AML-193 (cell line): Measurements from ENCODE around the gene ZDHHC17.
A peak's percentile ranks its signal among the peaks of the same experiment; 100 is the strongest.
"Not testable (repeated sequence)": the region's sequence is repeated elsewhere in the genome, so short reads cannot be mapped to it uniquely, and the experiment has no call there.

ENCODE experiments used
- DNase-seq, 2 experiments: peaks; one replicate each; lab custom pipeline; 2025; lab: John Stamatoyannopoulos, UW

The ZDHHC17 gene

DNA sequence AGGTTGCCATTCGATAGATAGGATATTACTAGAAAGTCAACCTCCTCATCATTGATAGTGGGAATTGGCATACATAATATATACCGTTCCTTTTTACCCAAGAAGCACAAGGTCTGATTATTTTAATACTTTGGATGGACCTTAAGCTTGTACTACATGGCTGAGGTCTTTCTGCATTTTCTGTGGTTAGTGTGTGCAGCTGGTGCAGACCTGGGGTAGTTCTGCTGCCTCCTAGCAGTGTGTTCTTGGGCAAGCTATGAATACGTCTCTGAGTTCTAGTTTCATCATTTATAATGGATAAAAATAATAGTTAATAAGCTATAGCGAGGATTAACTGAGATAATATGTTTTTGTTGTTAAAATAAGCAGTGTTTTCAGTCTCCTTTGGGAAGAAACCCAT lies 2.2 kb downstream of the ZDHHC17 start:
- DNase-seq: peak in 1 of 2 experiments; percentile 9

DNA sequence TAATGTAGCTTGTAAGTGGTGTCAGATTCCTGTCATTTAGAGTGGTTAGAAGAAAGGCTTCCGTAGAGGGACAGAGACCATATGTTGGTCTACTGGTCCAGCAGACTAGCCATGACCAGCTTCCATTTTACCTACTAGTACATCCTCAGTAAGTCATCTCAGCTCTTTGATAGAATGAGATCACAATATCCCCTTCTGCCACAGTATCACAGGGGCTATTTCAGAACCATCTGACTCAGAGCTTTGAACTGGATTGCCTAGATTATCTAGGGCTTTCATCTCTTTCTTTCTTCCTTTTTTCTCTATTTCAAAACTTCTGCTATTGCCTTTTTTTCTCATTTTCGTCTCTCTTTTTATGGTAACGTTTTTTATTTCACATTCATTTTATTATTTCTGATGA lies 4.7 kb downstream of the ZDHHC17 start:
- peak; percentile 20 to 22 for DNase-seq

DNA sequence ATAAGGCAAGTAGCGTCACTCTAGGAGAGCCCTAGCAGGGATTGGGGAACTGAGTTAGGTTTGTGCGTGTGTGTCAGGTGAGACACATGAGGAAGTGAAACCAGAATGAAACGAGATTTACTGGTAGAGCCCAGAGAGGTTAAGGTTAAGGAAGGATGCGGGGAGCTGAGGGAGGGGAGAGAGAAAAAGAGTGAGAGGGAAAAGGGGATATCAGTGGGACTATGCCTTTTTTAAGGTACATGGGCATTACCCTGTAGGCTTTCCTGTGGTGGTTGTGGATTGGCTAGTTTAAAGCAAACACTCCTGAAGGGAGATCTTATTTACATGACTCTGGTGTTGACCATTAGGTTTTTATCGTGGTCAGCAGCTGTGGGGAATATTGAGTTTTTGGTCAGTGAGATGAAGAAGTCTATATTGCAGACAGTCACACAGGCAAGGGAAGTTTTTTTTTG lies 13.9 kb downstream of the ZDHHC17 start:
- DNase-seq: no peak

DNA sequence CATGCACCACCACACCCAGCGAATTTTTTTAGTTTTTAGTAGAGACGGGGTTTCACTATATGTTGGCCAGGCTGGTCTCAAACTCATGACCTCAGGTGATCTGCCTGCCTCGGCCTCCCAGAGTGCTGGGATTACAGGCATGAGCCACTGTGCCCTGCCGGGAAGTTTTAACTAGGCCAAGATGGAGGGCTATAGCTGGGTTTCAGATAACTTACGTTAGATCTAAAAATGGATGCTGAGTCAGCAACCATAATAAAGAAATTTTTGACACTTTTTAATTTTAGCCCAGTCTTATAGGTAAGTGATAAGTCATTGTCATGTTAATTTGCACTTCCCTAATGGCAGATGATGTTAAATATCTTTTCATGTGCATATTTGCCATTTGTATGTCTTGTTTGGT lies 14.4 kb downstream of the ZDHHC17 start:
- no peak for DNase-seq

GRCh38 chr12:76779310-76779709 lies 15.4 kb downstream of the ZDHHC17 start:
- not testable (repeated sequence) for DNase-seq

DNA sequence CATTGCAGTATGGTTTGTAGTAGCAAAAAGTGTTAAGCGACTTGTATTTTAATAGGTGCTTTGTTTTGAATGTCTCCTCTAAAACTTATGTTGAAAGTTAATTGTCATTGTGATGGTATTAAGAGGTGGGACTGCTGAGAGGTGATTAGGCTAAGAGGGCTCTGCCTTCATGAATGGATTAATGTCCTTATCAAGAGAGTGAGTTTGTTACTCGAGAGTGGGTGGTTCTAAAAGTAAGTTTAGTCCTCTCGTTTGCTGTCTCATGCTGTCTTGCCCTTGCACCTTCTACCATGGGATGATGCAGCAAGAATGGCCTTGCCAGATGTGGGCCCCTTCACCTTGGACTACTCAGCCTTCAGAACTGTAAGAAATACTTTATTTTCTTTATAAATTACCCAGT lies 17.4 kb downstream of the ZDHHC17 start:
- DNase-seq: no peak

DNA sequence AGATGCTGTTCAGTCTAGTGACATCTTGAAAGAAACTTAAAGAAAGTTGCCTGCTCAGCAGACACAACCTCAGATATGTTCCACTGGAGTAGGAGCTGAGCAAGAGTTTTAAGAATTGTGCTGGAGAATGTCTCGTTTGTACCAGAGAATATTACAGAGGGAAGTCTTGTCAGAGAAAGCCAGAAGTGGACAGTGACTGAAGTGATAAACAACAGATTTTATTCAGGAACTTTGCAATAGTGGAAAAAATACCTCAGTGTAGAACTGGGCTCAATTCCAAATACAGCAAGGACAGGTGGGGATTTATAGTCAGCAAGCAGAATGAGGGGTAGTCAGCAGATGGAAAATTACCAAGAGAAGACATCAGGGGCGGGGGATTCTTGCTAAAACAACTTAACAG lies 18.6 kb downstream of the ZDHHC17 start:
- DNase-seq: no peak

GRCh38 chr12:76784600-76785051 lies 20.7 kb downstream of the ZDHHC17 start:
- DNase-seq: no peak

GRCh38 chr12:76785407-76785806 lies 21.5 kb downstream of the ZDHHC17 start:
- DNase-seq: no peak

GRCh38 chr12:76786986-76787385 lies 23.1 kb downstream of the ZDHHC17 start:
- no peak for DNase-seq

GRCh38 chr12:76787689-76788088 lies 23.8 kb downstream of the ZDHHC17 start:
- DNase-seq: no peak

DNA sequence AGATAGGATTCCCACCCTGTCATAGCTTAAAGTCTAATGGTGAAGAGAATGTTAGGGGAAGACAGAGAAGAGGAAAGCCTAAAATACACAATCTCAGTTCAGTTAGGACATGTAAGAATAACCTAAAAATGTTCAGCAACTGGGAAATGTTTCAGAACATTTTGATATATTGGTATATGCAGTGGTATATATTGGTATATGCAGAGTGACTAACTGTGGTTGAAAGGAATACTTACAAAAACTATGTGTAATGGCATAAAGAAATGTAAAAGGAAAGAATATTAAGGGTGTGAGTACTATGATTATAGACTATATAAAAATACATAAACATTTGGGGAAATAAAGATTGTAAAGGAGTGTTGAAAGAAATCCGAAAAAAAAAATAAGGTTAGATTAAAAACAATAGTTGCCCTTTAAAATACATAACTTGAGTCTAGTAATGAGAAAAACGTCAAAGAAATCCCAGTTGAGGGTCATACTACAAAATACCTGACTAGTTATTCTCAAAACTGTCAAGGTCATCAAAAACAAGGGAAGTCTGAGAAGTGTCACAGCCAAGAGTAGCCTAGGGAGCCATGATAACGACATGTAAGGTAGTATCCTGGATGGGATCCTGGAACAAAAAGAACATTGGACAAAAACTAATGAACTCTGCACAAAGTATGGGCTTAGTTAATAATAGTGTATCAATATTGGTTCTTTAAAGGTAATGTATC lies 25.6 kb downstream of the ZDHHC17 start:
- no peak for DNase-seq

DNA sequence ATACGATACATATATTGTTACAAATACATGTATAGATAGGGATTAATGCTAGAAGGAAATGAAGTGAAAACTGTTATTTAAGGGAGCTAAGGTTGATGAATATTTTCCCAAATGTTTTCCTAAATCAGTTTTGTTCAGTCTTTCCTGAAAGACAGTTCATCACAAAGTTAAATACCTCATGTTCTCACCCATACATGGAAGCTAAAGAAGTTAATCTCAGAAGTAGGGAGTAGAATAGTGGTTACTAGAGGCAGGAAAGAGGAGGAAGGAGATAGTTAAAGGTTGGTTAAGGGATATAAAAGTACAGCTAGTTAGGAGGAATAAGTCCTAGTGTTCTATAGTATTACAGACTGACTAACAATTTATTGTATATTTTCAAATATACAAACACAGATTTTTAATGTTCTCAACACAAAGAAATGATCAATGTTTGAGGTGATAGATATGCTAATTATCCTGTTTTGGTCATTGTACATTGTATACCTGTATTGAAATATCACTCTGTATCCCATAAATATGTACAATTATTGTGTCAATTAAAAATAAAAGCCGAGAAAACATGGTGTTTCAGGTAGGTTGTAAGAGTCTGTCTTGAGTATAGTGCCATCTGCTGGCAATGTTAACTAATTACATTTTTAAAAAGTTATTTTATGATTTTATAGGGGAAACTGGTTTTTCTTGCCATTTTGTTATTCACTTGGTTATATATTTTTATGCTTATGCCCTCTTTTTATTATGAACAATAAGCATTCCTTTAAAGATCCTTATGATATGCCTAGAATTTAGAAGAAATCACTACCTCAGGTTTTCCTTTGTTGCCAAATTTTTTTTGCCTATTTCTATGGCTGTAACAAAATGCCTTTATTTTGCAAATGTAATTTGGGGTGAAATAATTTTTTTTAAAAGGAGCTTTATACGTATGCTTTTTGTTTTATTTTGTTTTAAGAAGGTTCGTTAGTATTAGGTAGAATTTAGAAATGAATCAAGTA lies 26.9 kb downstream of the ZDHHC17 start:
- peak; percentile 33 to 56 for DNase-seq

- DNase-seq: no peak
These were observed 28.9 kb downstream of the ZDHHC17 start for GRCh38 chr12:76792828-76793227.

GRCh38 chr12:76798864-76799263 lies 34.9 kb downstream of the ZDHHC17 start:
- no peak for DNase-seq

- no peak for DNase-seq
These were observed 35.4 kb downstream of the ZDHHC17 start for GRCh38 chr12:76799362-76799761.

GRCh38 chr12:76802060-76802459 lies 38.1 kb downstream of the ZDHHC17 start:
- no peak for DNase-seq

- no peak for DNase-seq
These were observed 40.6 kb downstream of the ZDHHC17 start for GRCh38 chr12:76804435-76804976.

DNA sequence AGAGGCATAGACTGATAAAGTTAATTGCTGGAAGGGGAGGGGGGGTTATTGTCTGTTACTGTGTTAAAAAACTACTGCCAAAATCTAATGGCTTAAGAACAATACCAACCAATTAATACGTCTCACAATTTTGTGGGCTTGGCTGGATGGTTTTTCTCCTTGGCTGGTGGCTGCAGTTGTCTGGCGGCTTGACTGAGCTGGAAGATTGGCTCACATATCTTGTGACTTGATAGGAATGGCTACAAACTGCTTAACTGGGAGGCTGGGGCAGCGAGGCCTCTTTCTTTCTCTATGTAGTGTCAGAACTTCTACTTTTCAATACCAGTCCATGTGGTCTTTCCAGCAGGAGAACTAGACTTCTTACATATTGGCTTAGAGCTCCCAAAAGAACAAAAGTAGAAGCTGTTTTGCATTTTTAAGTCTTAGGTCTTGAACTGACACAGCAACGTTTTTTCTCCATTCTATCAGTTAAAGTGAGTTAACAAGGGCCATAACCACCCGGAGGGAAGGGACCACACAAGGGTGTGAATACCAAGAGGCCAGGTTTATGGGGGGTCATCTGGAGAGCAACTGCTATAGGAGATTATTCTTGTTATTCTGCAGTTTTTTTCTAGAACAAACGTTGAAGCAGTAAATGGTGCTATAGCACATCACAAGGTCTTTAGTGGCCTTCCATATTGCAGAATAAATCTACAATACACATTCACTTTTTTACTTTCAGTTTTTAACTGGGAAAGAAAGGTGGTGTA lies 46.9 kb downstream of the ZDHHC17 start:
- DNase-seq: no peak

GRCh38 chr12:76811976-76812375 lies 48.1 kb downstream of the ZDHHC17 start:
- no peak for DNase-seq

DNA sequence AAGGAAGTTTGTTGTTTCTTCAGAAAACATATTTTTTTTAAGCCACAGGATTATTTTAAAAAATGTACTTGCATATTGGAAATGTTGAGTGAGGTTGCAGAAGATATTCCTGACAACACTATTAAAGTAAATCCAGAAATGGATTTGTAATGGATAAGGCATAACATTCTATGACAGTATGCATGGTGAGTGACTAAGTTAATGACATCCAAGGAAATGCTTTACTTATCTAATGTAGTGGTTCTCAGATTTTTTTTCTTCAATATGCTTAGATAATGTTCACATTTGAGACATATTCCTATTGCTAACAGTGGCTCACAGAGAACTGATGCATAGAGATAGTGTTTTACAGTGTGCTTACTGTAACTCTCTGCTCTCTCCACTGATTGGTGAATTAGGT lies 49.4 kb downstream of the ZDHHC17 start:
- no peak for DNase-seq

GRCh38 chr12:76813972-76814371 lies 50.1 kb downstream of the ZDHHC17 start:
- no peak for DNase-seq
